ENCODE data around the gene ANKH.
A peak's percentile ranks its signal among the peaks of the same experiment; 100 is the strongest.

Gene ANKH

DNA sequence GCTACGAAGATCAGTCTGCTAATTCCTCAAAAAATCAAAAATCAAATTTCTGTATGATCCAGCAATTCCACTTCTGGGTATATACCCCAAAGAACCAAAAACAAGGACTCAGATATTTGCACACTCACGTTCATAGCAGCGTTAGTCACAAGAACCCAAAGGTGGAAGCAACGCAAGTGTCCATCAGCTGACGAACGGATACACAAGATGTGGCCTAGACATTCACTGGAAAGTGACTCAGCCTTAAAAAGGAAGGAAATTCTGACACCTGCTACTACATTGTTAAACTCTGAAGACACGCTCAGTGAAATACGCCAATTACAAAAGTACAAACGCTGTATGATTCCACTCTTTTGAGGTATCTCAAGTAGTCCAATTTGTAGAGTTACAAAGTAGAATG is 113.7 kb downstream of the ANKH start:
- no peak for DNase-seq

DNA sequence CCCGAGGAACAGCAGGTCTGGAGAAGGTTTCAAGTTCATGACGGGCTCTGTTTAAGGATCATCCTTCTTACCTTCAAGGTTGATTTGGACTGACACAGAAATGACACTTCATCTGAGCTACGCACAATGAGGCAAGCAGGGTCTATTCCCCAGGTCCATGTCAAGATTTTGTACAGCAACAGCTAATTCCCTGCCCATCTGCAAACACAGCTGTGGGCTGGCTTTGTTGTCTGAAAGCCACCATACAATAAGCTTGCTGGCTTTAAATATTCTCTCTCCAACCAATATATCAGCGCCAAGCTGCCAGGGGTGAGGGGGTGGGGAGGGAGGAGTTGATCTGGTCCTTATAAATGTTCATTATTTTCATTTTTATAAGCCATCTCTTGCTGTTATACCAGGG is 115.1 kb downstream of the ANKH start:
- no peak for DNase-seq

DNA sequence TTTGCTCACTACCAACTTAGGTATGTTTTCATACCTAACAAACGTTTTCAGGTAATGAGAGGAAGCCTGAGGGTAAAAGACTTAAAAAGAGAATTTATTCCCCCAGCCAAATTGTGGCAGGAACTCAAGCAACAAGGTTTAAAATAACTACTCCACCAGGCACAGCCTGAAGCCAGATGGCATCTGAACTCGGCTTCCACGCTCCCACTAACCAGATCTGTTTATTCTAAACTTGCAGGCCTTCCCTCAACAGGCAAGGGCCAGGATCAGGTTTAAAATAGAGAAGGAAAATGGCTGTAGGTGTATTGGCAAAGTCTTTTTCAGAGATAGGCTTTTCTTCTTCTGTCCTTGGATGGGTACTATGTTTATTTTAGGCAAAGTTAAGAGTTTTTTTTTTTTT is 117.6 kb downstream of the ANKH start:
- no peak for DNase-seq

DNA sequence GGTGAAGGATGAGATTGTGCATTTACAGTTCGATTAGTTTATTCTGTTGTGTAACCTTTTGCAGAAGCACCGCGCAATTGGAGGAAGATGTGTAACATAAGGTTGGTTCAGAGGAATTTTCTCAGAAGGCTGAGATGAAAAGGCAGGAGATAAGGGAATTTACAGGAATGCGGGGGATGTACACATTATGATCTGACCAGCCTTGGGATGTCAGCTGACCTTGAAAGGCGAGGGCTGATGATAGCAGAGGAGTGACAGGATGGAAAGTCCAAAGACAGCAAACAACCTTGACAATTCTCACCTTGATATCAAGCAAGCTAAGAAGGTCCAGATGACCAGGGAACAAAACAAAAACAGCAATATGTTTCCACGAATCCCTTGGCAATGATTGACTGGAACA is 118.3 kb downstream of the ANKH start:
- DNase-seq = no peak

DNA sequence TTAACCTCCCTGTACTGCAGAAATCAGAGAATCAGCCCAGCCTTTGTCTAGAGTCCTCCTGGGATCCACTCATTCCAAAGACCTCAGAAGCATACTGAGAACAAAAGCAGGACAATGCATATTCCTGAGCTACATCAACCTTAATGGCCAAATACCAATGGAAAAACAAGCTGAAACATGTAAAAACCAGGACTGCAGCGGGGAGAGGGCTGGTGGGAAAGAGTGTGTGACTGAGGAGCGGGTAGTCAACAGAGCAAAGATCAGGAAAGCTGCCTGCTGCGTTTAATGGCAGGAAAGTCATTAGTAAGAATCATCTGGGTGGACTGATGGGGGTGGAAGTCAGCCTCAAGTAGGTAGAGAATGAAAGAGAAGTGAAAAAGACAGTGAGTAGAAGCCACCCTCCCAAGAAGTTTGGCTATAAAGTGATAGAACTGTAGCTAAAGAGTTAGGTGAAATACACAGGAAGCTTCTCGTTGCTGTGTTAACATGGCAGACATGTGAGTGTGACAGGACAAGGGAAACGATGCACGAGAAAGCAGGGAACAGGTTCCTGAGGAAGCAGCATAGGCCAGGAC is 119.0 kb downstream of the ANKH start:
- no peak for DNase-seq

DNA sequence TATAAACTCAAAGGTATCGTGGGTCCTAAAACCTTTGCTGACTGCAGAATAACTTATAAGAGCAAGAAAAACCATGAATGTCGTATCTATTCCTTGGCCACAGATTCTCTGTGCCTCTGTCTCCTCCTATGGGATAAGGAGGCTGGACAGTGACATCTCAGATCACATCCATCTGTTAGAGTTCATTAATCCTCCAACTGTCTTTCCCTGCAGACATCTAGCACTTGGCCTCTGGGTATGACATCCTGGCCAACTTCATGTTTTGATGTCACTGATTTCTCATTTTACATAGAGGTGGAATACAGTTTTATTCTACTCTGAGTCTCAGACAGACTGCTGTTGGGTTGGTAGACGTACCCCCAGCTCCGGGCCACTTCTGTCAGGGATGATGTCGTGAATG is 120.9 kb downstream of the ANKH start:
- no peak for DNase-seq

DNA sequence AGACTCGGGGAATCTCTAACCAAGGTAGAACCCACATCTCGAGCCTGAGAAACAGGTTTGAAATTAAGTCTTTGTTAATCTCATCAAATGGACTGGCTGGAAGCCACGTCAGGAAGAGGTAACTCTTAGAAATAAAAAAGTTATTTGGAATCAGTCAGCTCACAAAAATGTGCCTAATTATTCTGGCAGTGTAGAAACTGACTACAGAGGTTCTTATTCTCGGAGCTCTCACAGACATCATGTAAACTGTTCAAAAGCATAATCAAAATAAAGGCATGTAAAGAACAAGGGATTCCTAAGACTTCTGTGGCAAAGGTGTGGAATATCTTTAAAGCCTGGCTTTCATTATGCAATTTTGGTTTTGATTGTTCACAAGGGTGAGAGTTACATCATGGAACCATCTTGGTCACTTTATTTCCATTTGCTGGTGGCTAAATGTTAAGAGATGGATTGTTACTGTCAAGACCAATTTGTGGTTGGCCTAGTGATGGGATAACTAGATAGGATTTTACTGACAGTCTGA is 121.9 kb downstream of the ANKH start:
- no peak for DNase-seq

DNA sequence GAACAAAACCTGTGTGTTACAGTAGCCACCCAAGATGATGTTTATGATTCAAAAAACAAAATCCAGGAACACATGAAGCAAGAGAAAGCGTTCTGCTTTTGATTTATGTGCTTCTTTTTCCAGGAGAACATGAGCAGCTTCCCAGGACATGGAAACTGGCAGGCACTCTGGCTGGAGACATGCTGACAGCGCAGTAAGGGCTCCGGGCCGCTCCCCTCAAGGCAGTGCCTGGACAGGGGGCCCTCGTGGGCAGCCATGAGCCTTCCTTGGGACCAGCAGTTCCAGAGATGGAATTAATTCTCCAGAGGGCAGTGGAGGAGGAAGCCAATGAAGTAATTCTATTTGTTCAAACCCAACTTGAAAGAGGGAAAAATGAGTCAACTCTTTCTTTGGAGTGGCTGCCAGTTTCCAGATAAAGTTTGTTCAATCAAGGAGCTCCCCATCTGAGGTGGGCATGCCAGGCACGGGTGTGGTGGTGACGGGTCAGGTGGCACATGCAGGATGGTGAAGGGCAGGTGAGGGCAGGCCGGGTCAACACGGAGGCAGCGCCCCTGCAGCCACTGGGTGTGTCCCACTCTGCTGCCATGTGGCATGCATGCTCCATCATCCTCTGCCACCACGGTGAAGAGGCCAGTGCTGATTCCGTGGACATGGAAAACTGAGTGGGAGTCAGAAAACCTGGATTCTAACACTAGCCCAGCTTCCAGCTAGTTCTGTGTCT is 123.2 kb downstream of the ANKH start:
- no peak for DNase-seq

DNA sequence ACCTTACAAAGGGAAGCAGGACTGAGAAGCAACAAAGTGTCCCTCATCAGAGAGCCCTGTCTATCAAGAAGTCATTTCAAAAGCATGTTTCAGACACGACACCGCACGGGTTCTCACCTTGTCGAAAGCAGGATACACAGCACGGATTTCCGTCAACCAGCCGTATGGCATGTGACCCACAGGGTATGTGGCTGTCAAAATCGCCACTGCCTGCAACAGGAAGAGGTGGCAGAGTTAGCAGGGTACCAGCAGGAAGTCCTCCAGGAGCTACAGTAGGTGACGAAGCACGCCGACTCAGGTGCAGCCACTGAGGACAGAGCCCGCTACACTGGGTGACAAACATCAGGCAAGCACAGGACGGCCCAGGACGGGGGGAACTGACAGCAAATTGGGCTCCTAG is 125.8 kb downstream of the ANKH start:
- DNase-seq = no peak

DNA sequence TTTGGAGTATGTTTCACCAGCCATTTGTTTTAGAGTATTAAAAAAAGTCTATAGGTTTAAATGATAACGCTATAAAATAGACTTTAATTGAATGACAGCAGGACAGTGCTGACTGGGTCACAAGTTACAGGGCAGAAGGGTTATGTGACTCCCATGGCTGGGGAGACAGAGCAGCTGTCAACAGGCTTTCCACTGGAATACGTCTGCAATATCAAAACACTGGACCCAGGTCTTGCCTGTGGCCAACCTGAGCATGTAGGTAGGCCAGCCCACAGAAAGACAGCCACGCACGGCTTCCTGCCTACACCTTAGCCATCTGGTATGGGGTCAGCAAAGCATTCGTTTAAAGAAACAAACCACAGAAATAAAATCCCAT is 126.4 kb downstream of the ANKH start:
- no peak for DNase-seq

DNA sequence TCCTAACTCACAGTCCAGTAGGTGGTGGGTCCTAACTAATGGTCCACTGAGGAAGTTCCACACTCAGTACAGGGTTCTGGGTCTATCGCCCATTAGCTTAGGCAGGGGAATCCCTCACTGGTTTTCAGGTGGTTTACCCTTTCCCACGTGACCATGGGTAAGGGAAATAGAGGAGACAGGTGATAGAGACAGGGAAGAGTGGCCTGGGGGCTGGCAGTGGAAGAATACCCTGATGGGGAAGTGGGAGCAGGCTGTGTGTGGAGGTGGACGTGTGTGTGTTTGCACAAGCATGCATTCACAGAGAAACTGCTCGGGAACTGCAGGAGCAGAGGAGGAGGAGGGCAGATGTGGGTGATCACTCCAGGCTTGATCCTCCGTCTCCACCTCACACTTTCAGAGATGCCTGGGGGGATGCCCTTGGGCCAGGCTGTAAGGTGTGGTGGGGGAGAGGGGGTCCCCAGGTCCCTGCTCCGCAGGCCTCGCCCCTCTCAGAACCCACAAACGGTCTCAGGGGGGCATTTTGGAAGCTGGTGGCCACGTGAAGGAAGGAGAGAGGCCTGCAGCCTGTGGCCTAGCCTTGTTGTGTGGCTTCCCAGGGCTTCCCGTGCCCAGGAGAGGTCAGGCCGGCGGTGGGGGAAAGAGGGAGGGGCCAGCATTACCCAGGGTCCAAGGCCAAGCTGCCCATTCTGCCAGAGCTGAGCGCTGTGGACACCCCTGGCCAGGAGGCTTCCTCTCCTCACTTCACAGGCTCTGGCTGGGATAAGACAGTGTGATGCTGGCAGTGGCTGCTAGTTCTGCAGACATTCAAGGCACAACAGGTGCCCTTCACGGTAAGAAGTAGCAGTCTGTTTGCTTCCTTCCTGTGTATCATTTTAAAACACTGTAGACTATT is 127.0 kb downstream of the ANKH start:
- no peak for DNase-seq

DNA sequence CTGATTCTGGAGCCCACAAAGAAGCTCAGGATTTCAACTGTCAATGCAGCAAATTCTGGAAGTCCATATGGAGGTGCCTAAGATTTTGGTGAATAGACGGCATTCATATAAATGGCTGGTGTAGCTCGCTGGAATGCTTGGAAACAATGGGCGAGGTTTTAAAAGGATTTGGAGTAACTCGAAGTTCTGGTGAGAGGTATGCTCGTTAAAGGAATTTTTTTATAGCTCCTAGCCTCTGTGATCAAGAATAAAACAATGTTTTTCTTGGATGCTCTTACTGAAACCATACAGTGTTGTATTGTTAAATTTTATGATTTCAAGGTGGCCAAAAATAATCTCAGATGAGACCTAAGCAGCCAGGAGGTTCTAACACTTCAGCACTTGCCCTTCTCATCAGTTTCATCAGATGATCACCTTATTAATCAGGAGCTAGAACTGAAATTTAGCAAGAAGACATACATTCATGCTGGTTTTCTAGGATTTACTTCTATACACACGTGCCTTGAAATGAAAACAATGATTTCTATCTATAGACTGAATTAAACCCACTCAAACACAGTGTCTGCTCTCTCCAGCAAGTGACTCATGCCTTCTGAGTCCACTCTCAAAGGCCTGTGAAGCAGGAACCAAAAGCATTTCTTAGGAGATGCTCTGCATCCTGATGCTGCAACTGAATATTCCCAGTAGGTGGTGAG is 127.8 kb downstream of the ANKH start:
- no peak for DNase-seq

DNA sequence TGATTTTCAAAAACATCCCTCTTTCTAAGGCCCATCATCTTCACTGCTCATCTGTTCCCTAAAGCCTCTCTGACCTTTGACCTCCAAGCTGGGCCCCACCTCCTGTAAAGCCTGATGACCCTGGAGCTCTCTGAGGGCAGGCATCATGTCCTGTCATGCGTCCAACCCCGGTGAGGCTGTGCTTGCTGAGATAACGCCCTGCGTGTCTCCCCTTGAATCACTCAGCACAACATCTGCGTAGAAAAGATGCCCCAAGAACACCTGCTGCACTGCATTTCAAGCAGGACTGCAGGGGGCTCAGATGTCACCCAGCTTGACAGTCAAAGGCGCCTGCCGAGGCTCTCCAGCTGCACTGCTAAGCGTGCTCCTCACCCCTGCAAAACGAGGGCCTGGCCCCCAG is 129.1 kb downstream of the ANKH start:
- DNase-seq = peak; percentile 26

DNA sequence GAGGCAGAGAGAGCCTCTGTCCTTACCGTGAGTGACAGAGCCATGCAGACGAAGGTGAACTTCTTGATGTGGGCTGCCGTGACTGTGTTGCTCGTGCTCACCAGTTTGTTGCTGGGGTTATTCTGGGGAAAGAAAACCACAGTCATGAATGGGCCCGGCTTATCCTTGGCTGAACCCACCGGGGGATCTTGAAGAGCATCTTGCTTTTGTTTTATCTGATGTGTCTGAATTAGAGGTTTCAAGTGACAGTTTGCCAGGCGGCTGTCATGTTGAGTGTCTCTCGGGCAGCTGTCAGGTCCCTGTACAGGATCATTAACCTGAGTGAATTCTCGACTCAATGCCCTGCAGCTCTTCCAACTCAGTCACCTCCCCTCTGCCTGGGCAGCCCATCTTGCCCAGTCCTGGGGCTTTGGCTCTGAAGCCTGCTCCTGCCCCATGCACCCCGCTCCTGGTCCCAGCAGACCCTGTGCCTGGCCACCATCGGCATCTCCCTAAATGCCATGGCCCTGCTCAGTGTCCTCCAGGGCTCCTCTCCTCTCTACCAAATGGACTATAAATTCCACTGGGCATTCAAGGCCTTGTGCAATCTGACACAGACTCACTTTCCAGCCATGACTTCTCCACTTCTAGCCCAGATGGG is 129.7 kb downstream of the ANKH start:
- DNase-seq = peak; percentile 46

DNA sequence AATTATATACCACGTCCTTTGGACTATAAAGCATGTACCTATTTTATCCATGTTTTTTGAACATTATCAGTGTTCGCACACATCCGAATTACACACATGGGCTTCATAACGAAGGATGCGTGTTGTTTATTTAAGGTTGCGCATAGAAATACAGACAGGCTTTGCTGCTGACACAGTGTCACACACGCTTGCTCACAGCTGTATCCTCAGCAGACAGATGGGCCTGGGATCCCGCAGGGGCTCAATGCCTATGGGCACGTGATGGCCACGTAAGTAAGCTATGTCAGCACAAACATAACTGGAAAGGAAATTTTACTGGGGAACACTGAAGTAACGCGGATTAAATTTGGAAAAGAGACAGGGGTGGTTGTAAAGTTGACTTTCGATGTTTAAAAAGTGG is 130.4 kb downstream of the ANKH start:
- DNase-seq = no peak

DNA sequence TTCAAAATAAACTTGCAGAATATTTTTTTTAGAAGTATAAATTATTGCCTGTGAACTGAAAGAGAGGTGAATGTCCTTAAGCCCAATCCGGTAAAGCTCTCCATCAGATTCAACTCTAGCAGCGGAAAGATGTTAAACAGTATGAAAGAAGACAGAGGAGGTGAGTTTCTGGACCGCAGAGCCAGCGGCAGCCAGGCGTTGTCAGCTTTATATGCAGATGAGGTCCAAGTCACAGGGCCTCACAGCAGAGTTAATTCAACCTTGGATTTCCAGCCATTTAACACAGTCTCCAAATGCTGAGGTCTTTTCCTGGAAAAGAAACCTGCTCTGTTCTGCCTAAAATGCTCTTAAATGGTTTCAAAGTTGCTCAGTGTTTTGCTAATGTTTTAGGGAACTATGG is 131.6 kb downstream of the ANKH start:
- no peak for DNase-seq

DNA sequence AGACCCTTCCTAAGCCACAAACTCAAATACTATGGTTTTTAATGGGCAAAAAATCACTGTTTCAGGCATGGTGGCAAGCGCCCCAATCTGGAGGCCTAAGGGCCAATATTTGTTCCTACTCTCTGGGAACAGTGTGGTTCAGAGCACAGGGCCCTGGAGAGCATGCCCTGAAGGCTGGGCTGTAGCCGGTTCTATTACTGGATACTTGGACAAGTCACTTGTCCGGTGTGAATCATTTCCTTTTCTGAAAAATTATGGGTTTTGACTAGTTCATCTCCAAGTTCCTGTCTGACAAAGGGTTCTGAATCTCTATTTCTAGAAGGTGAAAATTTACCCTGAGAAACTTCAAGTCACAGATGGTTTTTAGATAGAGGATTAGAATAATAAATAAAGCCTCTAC is 132.0 kb downstream of the ANKH start:
- no peak for DNase-seq

DNA sequence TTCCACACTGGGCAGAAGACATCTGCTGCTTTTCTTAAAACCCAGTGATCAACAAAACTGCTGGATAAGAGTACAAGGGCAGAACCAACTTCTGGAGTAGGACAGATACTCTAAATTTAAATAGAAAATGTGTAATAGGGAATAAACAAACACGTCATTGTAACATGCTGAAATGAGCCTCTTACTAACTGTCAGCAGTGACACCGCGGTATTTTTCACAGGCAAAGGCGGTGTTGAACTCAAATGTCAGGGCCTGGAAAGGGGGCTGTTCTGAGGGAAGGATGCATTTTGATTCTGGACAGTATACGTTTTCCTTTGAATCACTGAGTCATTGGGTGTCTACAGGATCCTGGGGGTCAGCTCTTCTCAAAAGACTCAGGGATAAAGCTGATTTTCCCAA is 133.5 kb downstream of the ANKH start:
- DNase-seq = no peak

DNA sequence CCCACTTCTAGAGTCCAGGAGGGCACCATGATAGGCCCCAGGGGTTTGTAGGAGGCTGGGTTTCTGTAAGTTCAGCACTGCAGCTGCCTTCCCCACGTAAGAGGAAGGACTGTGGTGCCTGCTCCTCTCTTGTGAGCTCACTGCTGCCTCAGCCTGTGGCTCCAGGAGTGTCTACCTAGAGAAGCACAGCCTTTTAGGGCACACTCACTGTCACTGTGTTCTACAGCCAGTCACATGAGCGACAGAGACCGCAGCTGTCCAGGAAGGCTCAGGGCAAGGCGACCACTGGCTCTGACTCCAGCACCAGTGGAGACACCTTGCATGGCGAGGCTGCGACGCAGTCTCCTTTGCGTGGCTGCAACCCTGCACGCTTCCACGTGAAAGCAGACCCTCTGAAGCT is 134.3 kb downstream of the ANKH start:
- DNase-seq = no peak

DNA sequence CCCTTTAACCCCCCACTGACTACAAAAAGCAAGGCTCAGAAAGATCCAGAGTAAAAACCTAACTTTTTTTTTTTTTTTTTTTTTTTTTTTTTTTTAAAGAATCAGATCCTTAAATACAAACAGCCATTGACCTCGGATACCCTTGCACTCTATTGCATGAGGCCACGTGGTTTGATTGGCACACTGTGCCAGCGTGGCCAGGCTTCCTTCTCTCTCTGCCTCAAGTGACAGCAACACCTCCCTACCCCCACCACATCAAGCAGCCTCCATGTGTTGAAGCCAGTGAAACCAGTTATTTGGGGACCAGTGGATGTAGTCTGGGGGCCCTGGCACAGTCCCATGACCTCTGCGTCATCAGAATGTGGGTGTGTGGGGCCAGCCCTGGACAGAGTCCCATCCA is 135.6 kb downstream of the ANKH start:
- DNase-seq = no peak

DNA sequence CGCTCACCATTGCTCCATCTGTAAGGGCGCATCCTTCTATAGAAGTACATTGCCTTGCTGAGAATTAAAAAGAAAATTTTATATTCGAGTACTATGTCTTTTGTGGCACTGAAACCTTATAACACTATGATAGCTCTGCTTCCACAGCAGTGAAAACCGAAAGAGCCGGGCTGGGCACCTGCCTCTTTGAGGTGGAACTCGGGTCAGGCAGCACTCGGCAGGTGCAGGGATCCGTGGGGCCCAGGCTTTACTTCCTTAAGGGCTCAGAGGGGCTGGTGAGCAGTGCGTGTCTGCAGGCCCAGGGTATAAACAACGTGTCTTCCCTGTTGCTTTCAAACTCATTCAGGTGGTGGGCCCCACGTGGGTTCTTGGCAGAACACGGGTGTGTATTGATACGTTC is 137.2 kb downstream of the ANKH start:
- no peak for DNase-seq

DNA sequence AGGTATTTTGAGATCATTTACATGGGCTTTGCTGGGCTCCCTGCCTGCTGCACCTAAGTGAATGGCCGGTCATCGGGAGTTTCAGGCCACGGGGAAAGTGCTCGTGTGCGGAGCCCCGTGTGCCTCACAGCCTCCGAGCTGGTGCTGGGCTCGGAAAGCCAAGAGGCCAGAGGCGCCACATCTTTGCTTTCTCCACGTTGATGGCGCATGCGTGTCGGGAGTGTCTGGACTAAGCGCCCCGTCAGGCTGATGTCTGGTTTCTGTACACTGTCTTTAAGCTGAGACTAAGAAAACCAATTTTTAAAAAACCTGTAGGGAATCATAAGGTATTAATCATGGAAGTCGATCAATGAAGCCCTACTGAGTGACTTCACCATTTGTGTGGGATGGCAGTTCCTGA is 137.9 kb downstream of the ANKH start:
- DNase-seq = no peak

DNA sequence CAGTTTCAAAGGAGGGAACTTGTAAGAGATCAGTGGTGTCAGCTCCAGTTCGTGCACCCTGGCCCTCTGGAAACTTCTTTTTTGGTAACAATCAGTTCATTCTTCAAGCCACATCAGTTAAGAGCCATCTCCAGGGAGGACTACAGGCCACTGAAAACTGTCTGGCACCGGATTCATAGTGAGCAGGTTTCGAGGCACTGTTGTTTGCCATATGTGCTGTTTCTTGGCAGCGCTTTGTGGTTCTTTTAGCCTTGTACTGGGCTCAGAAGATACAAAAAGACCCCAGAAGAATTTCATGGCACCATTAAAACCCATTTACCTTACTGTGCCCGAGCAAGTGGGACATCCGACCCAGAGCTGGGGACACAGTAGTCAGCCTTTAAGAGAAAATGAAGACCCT is 138.6 kb downstream of the ANKH start:
- no peak for DNase-seq
